NK-92 (cell line): ENCODE data around the gene CUTA.

ENCODE experiments used
- DNase-seq: peaks from one replicate; lab custom pipeline; 2025; ENCODE audit not compliant: unreplicated experiment; lab: John Stamatoyannopoulos, UW

The CUTA gene

GRCh38 chr6:33424855-33425667, 7.2 kb upstream of the CUTA start:
- no peak for DNase-seq

GRCh38 chr6:33423777-33424176, 5.9 kb upstream of the CUTA start:
- DNase-seq: no peak

GRCh38 chr6:33421344-33421643, 3.4 kb upstream of the CUTA start:
- DNase-seq: no peak

DNA sequence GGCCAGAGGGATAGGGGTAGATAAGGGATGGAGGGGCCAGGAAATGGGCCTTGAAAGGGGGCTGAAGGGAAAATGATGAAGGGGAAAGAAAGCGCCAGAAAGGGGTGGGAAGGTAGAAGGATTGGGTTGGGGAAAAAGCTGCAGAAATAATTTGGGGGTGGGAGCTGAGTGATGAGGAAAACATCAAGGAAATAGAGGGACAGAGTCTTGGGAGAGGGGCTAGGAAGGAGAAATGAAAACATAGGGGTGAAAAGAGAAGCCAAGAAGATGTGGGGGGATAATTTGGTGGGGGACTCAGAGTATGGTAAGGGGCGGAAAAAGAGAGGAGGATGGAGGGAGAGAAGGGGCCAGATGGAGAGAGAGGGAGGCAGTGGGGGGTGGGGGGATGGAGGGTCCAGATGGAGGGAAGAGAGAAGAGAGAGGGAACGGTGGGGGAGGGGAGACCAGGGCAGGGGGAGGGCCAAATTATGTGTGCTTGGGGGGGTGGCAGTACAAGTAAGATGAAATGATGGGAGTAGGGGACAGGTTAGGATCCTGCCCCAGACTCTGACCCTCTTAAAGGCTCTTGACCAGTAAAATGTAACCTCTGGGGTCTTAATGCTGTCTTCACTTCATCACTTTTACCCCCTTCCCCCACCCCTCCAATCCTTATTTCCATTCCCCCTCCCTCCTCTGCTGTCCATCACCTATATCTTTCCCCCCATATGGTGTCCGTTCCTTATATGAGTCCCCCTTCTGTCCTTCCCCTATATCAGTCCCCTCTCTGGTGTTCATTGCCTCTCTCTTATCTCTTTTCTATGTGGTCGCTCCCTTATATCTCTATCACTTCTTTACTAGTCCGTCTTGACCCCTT, 2.8 kb upstream of the CUTA start:
- no peak for DNase-seq

DNA sequence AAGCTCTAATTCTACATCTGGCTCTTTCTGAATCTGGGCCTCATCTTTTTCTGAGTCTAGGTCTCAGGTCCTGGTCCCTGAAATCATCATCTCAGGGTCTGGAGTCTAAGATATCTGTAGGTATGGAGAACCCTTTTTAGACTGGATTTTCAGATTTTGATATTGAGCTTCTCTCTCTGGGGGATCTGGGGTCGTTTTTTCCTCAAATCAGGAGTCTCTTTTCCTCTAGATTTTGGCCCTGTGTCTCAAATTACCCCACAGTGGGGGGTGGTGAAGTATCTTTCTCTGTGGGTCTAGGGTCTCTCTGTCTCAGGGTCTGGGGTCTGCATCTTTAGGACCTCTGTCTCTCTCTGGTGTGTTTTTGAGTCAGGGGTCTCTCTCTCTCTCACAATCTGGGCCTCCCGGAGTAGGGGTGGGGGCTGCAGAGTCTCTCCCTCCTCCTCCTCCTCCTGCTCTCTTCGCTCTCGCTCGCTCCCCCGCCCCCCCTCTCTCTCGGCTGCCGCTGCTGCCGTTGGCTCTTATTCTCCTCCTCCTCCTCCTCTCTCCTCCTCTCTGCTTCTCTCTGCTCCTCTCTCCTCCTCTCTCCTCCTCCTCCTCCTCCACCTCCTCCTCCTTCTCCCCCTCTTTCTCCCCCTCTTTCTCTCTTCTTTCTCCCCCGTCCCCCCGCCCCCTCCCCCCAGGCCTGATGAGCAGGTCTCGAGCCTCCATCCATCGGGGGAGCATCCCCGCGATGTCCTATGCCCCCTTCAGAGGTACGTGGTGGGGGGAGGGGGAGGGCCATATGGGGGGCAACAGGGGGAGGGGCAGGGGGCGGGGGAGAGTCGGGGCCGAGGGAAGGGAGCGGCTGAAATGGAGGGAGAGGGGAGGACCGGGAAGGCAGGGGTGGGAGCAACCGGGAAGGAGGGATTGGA, 1.9 kb upstream of the CUTA start, which contains the start of gene SYNGAP1:
SYNGAP1 (plus strand) TSS at position 486 of the 911 bp plus-strand sequence; CDS start at position 686, 200 bp downstream.
- no peak for DNase-seq

- no peak for DNase-seq
Measured at GRCh38 chr6:33418690-33419291, 884 bp upstream of the CUTA start.

GRCh38 chr6:33417128-33417902, 592 bp downstream of the CUTA start:
- no peak for DNase-seq

DNA sequence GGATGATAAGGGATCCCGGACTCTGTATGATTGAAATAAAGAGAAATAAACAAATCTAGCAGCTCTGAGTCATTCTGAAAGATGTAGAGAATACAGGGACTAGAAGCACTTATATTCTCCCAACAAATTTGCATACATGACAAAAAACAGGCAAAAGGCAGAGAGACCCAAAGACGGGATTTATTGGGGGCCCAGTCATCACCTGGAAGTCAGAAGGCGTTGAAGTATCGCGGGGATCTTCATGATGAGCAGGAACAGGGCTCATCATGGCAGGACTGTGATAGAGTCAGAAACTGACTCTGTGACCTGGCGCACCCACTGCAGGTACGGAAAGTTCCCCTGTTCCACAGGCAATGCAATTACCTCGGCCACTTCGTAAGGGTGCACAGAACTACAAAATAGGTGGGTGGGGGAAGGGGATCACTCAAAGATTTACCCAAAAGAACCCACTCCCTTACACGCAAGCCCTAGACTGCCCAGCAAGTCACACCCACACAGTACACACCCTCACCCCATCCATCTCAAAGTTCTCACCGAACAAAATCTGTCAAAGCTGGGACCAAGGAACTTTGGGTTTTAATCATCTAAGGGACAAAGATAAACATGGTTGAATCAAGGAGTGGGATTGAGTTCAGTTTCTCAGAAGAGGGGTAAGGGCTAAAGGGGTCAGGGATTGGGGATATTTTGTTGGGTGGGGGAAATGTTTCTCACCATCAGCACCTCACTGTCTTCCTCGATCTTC, 1.4 kb downstream of the CUTA start:
- DNase-seq: no peak

DNA sequence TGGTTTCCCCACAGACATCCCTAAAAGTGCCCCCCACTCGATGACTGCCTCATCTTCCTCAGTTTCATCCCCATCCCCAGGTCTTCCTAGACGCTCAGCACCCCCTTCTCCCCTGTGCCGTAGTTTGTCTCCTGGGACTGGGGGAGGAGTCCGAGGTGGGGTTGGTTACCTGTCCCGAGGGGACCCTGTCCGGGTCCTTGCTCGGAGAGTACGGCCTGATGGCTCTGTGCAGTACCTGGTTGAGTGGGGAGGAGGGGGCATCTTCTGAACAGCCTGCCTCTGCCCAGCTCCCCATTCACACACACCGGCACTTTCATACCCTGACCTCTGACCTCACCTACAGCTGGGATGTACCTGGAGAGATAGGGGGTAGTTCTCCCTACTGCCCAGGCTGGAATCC, 2.1 kb downstream of the CUTA start:
- DNase-seq: no peak

DNA sequence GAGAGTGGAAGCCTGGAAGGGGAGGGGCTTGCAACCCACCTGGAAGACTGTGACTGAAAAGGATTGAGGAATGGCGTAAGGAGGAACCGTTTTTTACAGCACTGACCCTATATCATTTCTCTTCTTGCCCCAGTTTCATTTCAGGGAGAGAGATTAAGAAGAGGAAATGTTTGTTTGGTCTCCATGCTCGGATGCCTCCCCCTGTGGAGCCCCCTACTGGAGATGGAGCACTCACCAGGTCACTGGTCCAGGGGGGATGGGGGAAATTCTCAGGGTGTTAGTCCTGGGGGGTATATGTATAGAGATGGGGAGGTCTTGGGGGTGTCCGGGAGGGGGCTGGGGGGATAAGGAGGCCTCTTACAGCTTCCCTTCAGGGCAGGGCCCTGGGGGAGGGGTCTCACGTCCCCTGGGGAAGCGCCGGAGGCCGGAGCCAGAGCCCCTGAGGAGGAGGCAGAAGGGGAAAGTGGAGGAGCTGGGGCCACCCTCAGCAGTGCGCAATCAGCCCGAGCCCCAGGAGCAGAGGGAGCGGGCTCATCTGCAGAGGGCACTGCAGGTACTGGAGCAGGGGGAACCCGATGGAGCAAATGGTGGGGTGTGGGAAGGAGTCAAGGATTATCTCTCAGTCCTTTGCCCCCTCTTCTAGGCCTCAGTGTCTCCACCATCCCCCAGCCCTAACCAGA, 3.2 kb downstream of the CUTA start:
- no peak for DNase-seq

GRCh38 chr6:33413241-33414120, 4.4 kb downstream of the CUTA start:
- no peak for DNase-seq

DNA sequence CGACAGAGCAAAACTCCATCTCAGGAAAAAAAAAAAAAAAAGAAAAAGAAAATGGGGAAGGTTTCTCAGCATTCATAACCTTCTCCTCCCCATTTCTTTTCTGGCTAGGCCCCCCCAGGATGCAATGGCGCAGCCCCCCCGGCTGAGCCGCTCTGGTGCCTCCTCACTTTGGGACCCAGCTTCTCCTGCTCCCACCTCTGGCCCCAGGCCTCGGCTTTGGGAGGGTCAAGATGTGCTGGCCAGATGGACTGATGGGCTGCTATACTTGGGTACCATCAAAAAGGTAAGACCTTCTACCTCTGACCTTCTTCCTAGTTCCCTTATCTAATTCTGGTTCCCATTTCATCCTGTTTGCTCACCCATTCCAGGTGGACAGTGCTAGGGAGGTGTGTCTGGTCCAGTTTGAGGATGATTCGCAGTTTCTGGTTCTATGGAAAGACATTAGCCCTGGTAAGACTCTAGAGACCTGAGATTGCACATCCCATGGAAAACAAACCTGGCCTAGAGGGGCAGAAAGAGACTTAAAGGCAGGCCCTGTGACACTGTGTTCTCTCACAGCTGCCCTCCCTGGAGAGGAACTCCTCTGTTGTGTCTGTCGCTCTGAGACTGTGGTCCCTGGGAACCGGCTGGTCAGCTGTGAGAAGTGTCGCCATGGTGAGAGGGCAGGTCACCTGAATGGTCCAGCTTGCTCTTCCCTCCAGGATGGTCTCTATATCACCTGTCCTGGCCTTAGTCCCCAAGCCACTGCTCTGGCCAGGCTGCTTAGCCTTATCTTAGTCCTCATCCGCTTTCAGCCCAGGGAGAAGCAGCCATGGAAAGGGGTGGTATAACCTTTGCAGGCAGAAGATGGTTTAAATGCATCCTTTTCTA, 5.5 kb downstream of the CUTA start:
- DNase-seq: no peak

DNA sequence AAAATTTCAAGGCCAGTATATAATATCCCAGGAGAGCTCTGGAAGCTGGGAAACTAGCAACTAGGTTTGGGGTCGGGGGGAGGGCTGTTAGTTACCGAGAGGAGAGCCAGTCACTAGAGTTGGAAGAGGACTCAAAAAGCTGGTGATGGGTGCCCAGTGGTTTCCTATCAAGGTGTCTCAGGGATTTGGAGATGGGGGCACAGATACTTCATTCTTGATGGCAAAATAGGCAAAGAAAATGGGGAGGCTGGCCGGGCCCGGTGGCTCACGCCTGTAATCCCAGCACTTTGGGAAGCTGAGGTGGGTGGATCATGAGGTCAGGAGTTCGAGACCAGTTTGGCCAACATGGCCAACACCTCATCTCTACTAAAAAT, 6.3 kb downstream of the CUTA start:
- DNase-seq: no peak

- no peak for DNase-seq
Measured at GRCh38 chr6:33410711-33411631, 6.9 kb downstream of the CUTA start, which contains the start of gene PHF1. Gene PHF1, plus strand, starts transcription at chr6:33411014. Its CDS starts 1,250 bp downstream, at chr6:33412264.

DNA sequence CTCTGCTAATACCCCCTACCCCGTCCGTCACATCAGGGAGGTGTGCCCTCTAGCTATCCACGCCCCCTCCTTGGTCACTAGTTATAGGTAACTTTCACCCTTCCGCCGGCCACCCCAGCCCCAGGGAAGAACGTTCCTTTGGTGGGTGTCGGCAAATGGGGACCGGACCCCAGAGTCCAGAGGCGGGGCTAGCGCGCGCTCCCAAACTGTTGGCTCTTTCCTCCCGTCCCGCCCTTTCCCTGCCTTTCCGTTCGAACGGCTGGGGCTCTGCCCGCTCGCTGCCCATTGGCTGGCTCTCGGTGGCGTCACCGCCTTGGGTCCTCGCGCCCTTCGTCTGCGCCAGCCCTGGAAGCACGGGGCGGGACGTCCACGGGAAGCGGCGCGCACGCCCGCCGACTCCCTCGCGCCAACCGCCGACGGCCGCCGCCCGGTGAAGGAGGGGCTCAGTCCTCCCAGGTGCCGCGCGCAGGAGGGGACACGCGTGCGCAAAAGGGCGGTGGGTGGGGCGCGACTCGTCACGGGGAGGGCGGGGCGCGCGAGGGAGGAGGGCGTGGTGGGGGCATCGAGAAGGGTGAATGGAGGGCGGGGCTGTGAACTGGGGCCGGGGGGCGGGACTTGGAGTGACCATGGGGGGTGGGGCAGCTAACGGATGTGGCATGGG, 7.7 kb downstream of the CUTA start:
- DNase-seq: peak; percentile 99
